Caco-2 (cell line): Measurements from ENCODE around the gene MLXIP. TPM values are rescaled to one million over a fixed set of nuclear protein-coding genes. Genes with fewer than 3 reads are reported as not detected.
"Not testable (repeated sequence)": the region's sequence is repeated elsewhere in the genome, so short reads cannot be mapped to it uniquely, and the experiment has no call there.

Experiments used
- BruUV-seq: library from RNA; stranded (reverse); fragments of 400-500 nt; replicated peaks from 2 replicates; lab custom pipeline; 2021; lab: Mats Ljungman, UMichigan
- CTCF ChIA-PET: fragments of 300-600 bp; sonication (Branson Sonifier 250); formaldehyde crosslinking; loops from one replicate; lab custom pipeline; 2022; ENCODE audit warnings: antibody characterized with exemption; lab: Charles Lee
- POLR2A ChIA-PET: fragments of 300-600 bp; sonication (Branson Sonifier 250); formaldehyde crosslinking; loops from one replicate; lab custom pipeline; 2022; ENCODE audit warnings: antibody characterized with exemption; lab: Charles Lee
- DNase-seq, 2 experiments: peaks; one replicate each; pipeline versions ENCODE4 v3.0.0 to v3.0.0-alpha.2; 2020 to 2022
- H3K27me3 ChIP-seq: replicated peaks from 2 replicates; pipeline ENCODE4 v1.6.0; 2011; ENCODE audit warnings: low read length; ENCODE audit not compliant: control insufficient read depth, insufficient read depth
- H3K36me3 ChIP-seq: 2 replicates; pipeline ENCODE4 v1.5.1; 2011; ENCODE audit warnings: low read length; ENCODE audit not compliant: control insufficient read depth, insufficient read depth
- H3K4me1 ChIP-seq: fragments of 250-450 bp; sonication (Bioruptor Pico); 2 replicates; pipeline ENCODE4 v1.5.1; 2020; ENCODE audit warnings: mild to moderate bottlenecking
- H3K4me3 ChIP-seq: 2 replicates; pipeline ENCODE4 v1.5.1; 2011; ENCODE audit warnings: low read depth, mild to moderate bottlenecking, control low read depth, low read length
- H3K9me3 ChIP-seq: fragments of 250-450 bp; sonication (Bioruptor Pico); 2 replicates; pipeline ENCODE4 v1.5.1; 2020; ENCODE audit warnings: mild to moderate bottlenecking, moderate library complexity
- H3K27ac Mint-ChIP-seq: one replicate; pipeline ENCODE4 v1.8.0; 2022; ENCODE audit warnings: mixed read lengths; ENCODE audit not compliant: unreplicated experiment
- H3K27me3 Mint-ChIP-seq: one replicate; pipeline ENCODE4 v1.8.0; 2022; ENCODE audit warnings: mixed read lengths; ENCODE audit not compliant: insufficient read depth, unreplicated experiment
- H3K36me3 Mint-ChIP-seq: one replicate; pipeline ENCODE4 v1.8.0; 2022; ENCODE audit warnings: mild to moderate bottlenecking, mixed read lengths; ENCODE audit not compliant: insufficient read depth, unreplicated experiment
- H3K4me1 Mint-ChIP-seq: one replicate; pipeline ENCODE4 v1.8.0; 2022; ENCODE audit warnings: low read depth, mixed read lengths; ENCODE audit not compliant: unreplicated experiment
- H3K4me3 Mint-ChIP-seq: one replicate; pipeline ENCODE4 v1.8.0; 2022; ENCODE audit warnings: mild to moderate bottlenecking, moderate library complexity, mixed read lengths; ENCODE audit not compliant: unreplicated experiment
- H3K9me3 Mint-ChIP-seq: one replicate; pipeline ENCODE4 v1.8.0; 2022; ENCODE audit warnings: mixed read lengths; ENCODE audit not compliant: unreplicated experiment
- CTCF ChIP-seq, 2 experiments: fragments of 200-600 bp in 1 of 2; IDR thresholded peaks; 1 replicate in 1 of 2; 2 replicates in 1 of 2; pipeline versions ENCODE4 v1.5.1 to v1.8.0; 2011 to 2022; ENCODE audit warnings: antibody characterized with exemption in 1 of 2, control low read depth in 1 of 2, inconsistent platforms in 1 of 2, low read depth in 1 of 2, low read length in 1 of 2, mild to moderate bottlenecking in 1 of 2, moderate library complexity in 1 of 2; ENCODE audit not compliant: insufficient read depth in 1 of 2, severe bottlenecking in 1 of 2, unreplicated experiment in 1 of 2
- intact Hi-C: fragments of 100-400 bp; cut with micrococcal nuclease; formaldehyde crosslinking; loops from one replicate; pipeline ENCODE4 v1.10.0; 2022; ENCODE audit not compliant: unreplicated experiment
- total RNA-seq: library from RNA; stranded (reverse); gene quantifications from 2 replicates; pipeline ENCODE4 v1.2.3, GENCODE V29; 2022

MLXIP gene
- total RNA-seq, 1 experiment from 2014 or later = 54.5 TPM

GRCh38 chr12:122051231-122051876 is 27.2 kb upstream of the MLXIP start:
- Mint-ChIP-seq H3K4me1 (peaks cover 6% of the 10 kb centered on the region), H3K27me3 (no peaks in the 10 kb centered on the region), H3K27ac (no peak overlapping the region), H3K36me3 (peaks cover 8% of the 10 kb centered on the region), H3K9me3 (no peaks in the 10 kb centered on the region), H3K4me3 (no peak overlapping the region)
- peaks cover 12% of the 10 kb centered on the region for H3K4me1 ChIP-seq
- no peak overlapping the region for H3K4me3 ChIP-seq
- intact Hi-C loops = no loop called here
- no peaks in the 10 kb centered on the region for H3K27me3 ChIP-seq
- ChIA-PET CTCF (interaction anchor here (0.7 kb wide), 1 partner anchor 12 kb away, joined by 3 read pairs; no protein-coding TSS in a partner anchor), POLR2A (no interaction called here)
- H3K36me3 ChIP-seq = peaks cover 2% of the 10 kb centered on the region
- BruUV-seq = no TSS peak
- H3K9me3 ChIP-seq = no peaks in the 10 kb centered on the region
- no peak for DNase-seq
- TF ChIP-seq CTCF (IDR thresholded peaks at IDR 0.05; ENCODE audit: insufficient read depth in 1 of 2, low read depth in 1 of 2, low read length in 1 of 2, severe bottlenecking in 1 of 2, unreplicated experiment in 1 of 2) = no peak

DNA sequence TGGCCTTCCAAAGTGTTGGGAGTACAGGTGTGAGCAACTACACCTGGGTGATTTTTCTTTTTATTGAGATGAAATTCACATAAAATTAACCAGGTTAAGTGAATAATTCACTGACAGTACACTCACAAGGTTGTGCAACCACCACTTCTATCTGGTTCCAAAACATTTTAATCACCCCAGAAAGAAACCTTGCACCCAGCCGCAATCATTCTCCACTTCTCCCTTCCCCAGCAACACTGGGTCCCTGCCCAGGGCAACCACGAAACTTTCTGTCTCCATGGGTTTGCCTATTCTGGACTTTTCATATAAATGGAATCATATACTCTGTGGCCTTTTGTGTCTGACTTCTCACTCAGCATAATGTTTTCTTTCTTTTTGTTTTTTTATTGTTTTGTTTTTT is 26.3 kb upstream of the MLXIP start:
- Mint-ChIP-seq H3K27ac (no peak overlapping the region), H3K27me3 (no peaks in the 10 kb centered on the region), H3K9me3 (no peaks in the 10 kb centered on the region), H3K4me1 (peaks cover 6% of the 10 kb centered on the region), H3K36me3 (peaks cover 12% of the 10 kb centered on the region), H3K4me3 (no peak overlapping the region)
- CTCF ChIA-PET = no interaction called here
- intact Hi-C loops = no loop called here
- BruUV-seq = no TSS peak
- Histone ChIP-seq H3K27me3 (no peaks in the 10 kb centered on the region), H3K4me1 (peaks cover 12% of the 10 kb centered on the region), H3K4me3 (no peak overlapping the region), H3K9me3 (no peaks in the 10 kb centered on the region), H3K36me3 (peaks cover 2% of the 10 kb centered on the region)
- POLR2A ChIA-PET = no interaction called here
- no peak for DNase-seq
- TF ChIP-seq CTCF (IDR thresholded peaks at IDR 0.05; ENCODE audit: insufficient read depth in 1 of 2, low read depth in 1 of 2, low read length in 1 of 2, severe bottlenecking in 1 of 2, unreplicated experiment in 1 of 2) = no peak

- Mint-ChIP-seq H3K4me1 (no peaks in the 10 kb centered on the region), H3K27ac (no peak overlapping the region), H3K4me3 (no peak overlapping the region), H3K36me3 (peaks cover 14% of the 10 kb centered on the region), H3K9me3 (no peaks in the 10 kb centered on the region), H3K27me3 (no peaks in the 10 kb centered on the region)
- ChIA-PET CTCF (interaction anchor here (0.6 to 1.9 kb wide), 8 partner anchors 8 to 150 kb away, joined by 3 to 16 read pairs (median 5); partner anchors contain the start of genes LRRC43 and MLXIP), POLR2A (interaction anchor here (1.9 kb wide), 1 partner anchor 23 kb away, joined by 8 read pairs; the partner anchor contains the start of gene MLXIP)
- Histone ChIP-seq H3K27me3 (no peaks in the 10 kb centered on the region), H3K4me1 (peaks cover 12% of the 10 kb centered on the region), H3K36me3 (peaks cover 2% of the 10 kb centered on the region), H3K4me3 (no peak overlapping the region), H3K9me3 (no peaks in the 10 kb centered on the region)
- BruUV-seq = no TSS peak
- DNase-seq = peak; percentile 40 to 58
- intact Hi-C loops = loop anchor here (1.0 to 2.0 kb wide), 3 partner anchors 9 to 136 kb away; no protein-coding TSS in a partner anchor
- TF ChIP-seq CTCF (IDR thresholded peaks at IDR 0.05; ENCODE audit: insufficient read depth in 1 of 2, low read depth in 1 of 2, low read length in 1 of 2, severe bottlenecking in 1 of 2, unreplicated experiment in 1 of 2) = no peak
Measured at GRCh38 chr12:122054842-122055520, 23.6 kb upstream of the MLXIP start.

DNA sequence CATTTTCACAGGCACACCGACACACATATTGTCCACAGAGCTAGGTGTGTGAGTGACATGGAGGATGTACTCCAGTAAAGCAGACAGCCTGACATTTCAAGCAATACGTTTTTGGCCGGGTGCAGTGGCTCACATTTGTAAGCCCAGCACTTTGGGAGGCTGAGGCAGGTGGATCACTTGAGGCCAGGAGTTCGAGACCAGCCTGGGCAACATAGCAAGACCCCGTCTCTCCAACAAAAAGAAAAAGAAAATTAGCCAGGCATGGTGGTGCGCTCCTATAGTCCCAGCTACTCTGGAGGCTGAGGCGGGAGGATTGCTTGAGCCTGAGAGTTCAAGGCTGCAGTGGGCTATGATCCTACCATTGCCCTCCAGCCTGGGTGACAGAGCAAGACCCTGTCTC is 22.1 kb upstream of the MLXIP start:
- H3K4me3 ChIP-seq, H3K4me1 Mint-ChIP-seq, H3K27me3 Mint-ChIP-seq, BruUV-seq, CTCF ChIA-PET, intact Hi-C loops, DNase-seq, POLR2A ChIA-PET, H3K9me3 ChIP-seq, H3K36me3 ChIP-seq, H3K27ac Mint-ChIP-seq, H3K9me3 Mint-ChIP-seq, H3K4me3 Mint-ChIP-seq, H3K27me3 ChIP-seq: not testable (repeated sequence)
- peaks cover 14% of the 10 kb centered on the region for H3K36me3 Mint-ChIP-seq
- peaks cover 12% of the 10 kb centered on the region for H3K4me1 ChIP-seq
